Left ventricle myocardium inferior (tissue), 1 donor: Measurements from ENCODE around the gene ATXN7. TPM values are rescaled to one million over a fixed set of nuclear protein-coding genes. Genes with fewer than 3 reads are reported as not detected.

ENCODE experiments used
- DNase-seq: peaks from one replicate; pipeline ENCODE4 v3.0.0-alpha.2; 2020
- H3K27ac ChIP-seq: fragments of 200-600 bp; replicated peaks from 2 replicates; pipeline ENCODE4 v1.8.0; 2021
- H3K27me3 ChIP-seq: fragments of 200-600 bp; 2 replicates; pipeline ENCODE4 v1.8.0; 2021; ENCODE audit warnings: low read depth
- H3K36me3 ChIP-seq: fragments of 200-600 bp; 2 replicates; pipeline ENCODE4 v1.8.0; 2021
- H3K4me1 ChIP-seq: fragments of 200-600 bp; 2 replicates; pipeline ENCODE4 v1.8.0; 2021
- H3K4me3 ChIP-seq: fragments of 200-600 bp; 2 replicates; pipeline ENCODE4 v1.8.0; 2021; ENCODE audit warnings: mild to moderate bottlenecking, moderate library complexity
- H3K9me3 ChIP-seq: fragments of 200-600 bp; replicated peaks from 2 replicates; pipeline ENCODE4 v1.8.0; 2021
- intact Hi-C: fragments of 100-400 bp; cut with micrococcal nuclease; formaldehyde crosslinking; loops from one replicate; pipeline ENCODE4 v1.11.0; 2022
- total RNA-seq: library from RNA; stranded (reverse); fragmentation: NEBNext Ultra II Directional; extraction: Animal tissue kit (Norgen Biotek cat#: 25700); gene quantifications from one replicate; pipeline ENCODE4 v1.2.1, GENCODE V29; 2021
- TF ChIP-seq, protein P1 (sequence below): fragments of 200-600 bp; IDR thresholded peaks from 2 replicates; pipeline ENCODE4 v1.8.0; 2021; ENCODE audit warnings: antibody characterized with exemption, mild to moderate bottlenecking, borderline replicate concordance
- donor health status: DM: no; HTN: yes; CAD: no; lungs with severe emphysema.

Gene ATXN7
- total RNA-seq, 1 donor from 2014 or later: 12.1 TPM

GRCh38 chr3:63824309-63824708 is 39.4 kb upstream of the ATXN7 start:
- no peak overlapping the region for H3K4me3 ChIP-seq
- TF ChIP-seq, protein P1, sequence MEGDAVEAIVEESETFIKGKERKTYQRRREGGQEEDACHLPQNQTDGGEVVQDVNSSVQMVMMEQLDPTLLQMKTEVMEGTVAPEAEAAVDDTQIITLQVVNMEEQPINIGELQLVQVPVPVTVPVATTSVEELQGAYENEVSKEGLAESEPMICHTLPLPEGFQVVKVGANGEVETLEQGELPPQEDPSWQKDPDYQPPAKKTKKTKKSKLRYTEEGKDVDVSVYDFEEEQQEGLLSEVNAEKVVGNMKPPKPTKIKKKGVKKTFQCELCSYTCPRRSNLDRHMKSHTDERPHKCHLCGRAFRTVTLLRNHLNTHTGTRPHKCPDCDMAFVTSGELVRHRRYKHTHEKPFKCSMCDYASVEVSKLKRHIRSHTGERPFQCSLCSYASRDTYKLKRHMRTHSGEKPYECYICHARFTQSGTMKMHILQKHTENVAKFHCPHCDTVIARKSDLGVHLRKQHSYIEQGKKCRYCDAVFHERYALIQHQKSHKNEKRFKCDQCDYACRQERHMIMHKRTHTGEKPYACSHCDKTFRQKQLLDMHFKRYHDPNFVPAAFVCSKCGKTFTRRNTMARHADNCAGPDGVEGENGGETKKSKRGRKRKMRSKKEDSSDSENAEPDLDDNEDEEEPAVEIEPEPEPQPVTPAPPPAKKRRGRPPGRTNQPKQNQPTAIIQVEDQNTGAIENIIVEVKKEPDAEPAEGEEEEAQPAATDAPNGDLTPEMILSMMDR: no peak
- intact Hi-C loops: no loop called here
- no peaks in the 10 kb centered on the region for H3K4me1 ChIP-seq
- H3K27ac ChIP-seq: no peak overlapping the region
- H3K27me3 ChIP-seq: no peaks in the 10 kb centered on the region
- peaks cover 6% of the 10 kb centered on the region for H3K36me3 ChIP-seq
- no peak for DNase-seq
- H3K9me3 ChIP-seq: no peaks in the 10 kb centered on the region

GRCh38 chr3:63830526-63830925 is 33.1 kb upstream of the ATXN7 start:
- Histone ChIP-seq H3K4me1 (no peaks in the 10 kb centered on the region), H3K9me3 (no peaks in the 10 kb centered on the region), H3K27me3 (no peaks in the 10 kb centered on the region), H3K36me3 (peaks cover 67% of the 10 kb centered on the region), H3K4me3 (no peak overlapping the region), H3K27ac (no peak overlapping the region)
- TF ChIP-seq, protein P1: no peak
- DNase-seq: no peak
- intact Hi-C loops: no loop called here

GRCh38 chr3:63832395-63832794 is 31.3 kb upstream of the ATXN7 start:
- no peaks in the 10 kb centered on the region for H3K27me3 ChIP-seq
- H3K4me3 ChIP-seq: no peak overlapping the region
- intact Hi-C loops: no loop called here
- no peaks in the 10 kb centered on the region for H3K4me1 ChIP-seq
- no peak for DNase-seq
- H3K9me3 ChIP-seq: no peaks in the 10 kb centered on the region
- peaks cover 75% of the 10 kb centered on the region for H3K36me3 ChIP-seq
- TF ChIP-seq, protein P1: no peak
- no peak overlapping the region for H3K27ac ChIP-seq

DNA sequence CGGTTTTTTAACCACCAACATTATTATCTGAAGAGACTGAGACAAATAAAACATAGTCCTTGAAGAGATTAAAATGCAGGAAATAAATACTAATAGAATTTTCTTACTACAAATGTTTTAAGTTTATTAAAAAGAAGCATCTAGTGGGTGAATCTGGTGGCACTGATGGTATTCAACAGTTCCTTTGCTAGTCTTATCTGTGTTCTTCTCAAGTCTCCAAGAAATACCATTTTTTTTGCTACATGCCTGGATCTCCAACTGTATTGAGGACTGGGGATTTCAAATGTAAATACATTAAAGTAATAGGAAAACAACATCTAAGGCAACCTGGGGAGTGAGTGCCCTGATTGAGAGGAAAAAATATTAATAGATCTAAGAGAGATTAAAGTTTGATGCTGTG is 22.0 kb upstream of the ATXN7 start:
- TF ChIP-seq, protein P1: no peak
- Histone ChIP-seq H3K27ac (no peak overlapping the region), H3K4me3 (no peak overlapping the region), H3K4me1 (peaks cover 9% of the 10 kb centered on the region), H3K36me3 (no peaks in the 10 kb centered on the region), H3K9me3 (peaks cover 6% of the 10 kb centered on the region), H3K27me3 (no peaks in the 10 kb centered on the region)
- intact Hi-C loops: no loop called here
- no peak for DNase-seq

DNA sequence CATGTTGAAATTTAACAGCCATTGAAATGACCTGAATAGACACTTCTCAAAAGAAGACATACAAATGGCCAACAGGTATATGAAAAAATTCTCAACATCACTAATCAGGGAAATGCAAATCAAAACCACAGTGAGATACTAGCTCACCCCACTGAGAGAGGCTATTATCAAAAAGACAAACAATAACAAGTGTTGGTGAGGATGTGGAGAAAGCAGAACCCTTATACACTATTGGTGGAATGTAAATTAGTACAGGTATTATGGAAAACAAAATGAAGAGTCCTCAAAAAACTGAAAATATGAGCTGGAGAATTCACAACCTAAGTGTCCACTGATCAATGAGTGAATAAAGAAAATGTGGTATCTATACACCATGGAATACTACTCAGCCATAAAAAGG is 21.5 kb upstream of the ATXN7 start:
- TF ChIP-seq, protein P1: no peak
- Histone ChIP-seq H3K27me3 (no peaks in the 10 kb centered on the region), H3K9me3 (peaks cover 6% of the 10 kb centered on the region), H3K4me3 (no peak overlapping the region), H3K36me3 (no peaks in the 10 kb centered on the region), H3K27ac (no peak overlapping the region), H3K4me1 (peaks cover 9% of the 10 kb centered on the region)
- intact Hi-C loops: no loop called here
- no peak for DNase-seq

GRCh38 chr3:63845215-63845614 is 18.5 kb upstream of the ATXN7 start:
- Histone ChIP-seq H3K36me3 (no peaks in the 10 kb centered on the region), H3K9me3 (peaks cover 6% of the 10 kb centered on the region), H3K4me3 (no peak overlapping the region), H3K27ac (no peak overlapping the region), H3K27me3 (no peaks in the 10 kb centered on the region), H3K4me1 (peaks cover 9% of the 10 kb centered on the region)
- intact Hi-C loops: no loop called here
- TF ChIP-seq, protein P1: no peak
- no peak for DNase-seq
